ELR (cell line): ENCODE data around the gene C2CD2.

Experiments used
- DNase-seq: peaks from one replicate; pipeline ENCODE4 v3.0.0-alpha.2; 2015; ENCODE audit warnings: low read depth

The C2CD2 gene

DNA sequence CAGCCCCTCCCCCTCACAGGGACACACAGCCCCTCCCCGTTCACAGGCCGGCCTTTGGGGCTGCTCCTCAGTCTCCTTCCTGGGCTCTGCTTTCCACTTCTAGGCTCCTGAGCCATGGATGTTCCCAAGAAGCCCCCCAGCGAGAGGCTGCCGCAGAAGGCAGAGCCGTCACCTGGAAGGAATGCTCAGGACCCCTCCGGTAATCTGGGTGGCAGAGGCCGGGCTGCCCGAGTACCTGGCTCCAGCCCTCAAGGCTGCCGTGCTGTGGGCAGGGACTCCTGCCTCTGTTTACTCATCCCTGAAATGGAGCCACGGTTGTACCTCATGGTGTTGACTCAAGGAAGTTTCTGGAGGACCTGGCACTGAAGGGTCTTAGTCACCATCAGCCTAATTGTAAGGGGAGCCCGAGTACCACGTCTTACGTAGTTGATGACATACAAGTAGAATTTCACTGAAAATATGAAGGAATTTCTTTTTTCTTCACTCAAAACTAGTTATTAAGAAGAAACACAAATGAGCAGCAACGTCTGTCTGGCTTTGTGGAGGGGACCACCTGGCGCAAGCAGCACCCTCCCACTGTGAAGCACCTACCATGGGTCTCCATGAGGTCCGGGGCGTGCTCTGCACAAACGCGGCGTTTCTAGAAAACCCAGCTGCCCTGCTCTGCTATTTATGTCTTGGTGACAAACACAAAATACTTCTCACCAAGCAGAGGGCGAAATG lies 108.3 kb downstream of the C2CD2 start:
- peak; percentile 14 for DNase-seq

DNA sequence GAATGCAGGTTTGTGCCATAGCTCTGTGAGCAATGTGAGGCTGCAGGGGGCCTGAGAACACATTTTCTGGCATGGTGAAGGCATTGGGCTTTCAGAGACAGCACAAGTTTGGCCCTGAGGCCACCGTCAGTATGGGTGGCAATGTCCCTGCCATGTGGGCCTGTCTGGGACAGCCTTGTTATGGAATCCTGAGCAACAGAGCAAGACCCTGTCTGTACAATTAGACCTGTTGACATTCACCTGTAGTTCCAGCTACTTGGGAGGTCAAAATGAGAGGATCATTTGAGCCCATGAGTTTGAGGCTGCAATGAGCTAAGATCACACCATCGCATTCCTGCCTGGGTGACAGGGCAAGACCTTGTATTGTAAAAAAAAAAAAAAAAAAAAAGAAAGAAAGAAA lies 110.2 kb downstream of the C2CD2 start:
- DNase-seq, result no peak

DNA sequence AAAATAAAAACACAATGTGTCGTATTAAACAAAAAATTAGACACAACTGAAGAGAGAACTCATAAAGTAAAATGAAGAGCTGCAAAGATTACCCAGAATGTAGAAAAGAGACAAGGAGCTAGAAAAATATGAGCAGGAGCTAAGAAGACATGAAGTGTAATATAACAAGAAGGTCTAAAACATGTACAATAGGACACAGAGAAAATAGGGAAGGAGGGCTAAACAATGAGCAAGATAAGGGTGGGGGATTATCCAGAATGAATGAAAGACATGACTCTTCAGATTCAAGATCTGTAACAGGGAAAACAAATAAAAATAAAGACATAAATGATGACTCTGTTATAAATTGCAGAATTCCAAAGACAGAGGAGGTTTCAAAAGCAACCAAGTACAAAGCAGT lies 112.9 kb downstream of the C2CD2 start:
- DNase-seq, result no peak

DNA sequence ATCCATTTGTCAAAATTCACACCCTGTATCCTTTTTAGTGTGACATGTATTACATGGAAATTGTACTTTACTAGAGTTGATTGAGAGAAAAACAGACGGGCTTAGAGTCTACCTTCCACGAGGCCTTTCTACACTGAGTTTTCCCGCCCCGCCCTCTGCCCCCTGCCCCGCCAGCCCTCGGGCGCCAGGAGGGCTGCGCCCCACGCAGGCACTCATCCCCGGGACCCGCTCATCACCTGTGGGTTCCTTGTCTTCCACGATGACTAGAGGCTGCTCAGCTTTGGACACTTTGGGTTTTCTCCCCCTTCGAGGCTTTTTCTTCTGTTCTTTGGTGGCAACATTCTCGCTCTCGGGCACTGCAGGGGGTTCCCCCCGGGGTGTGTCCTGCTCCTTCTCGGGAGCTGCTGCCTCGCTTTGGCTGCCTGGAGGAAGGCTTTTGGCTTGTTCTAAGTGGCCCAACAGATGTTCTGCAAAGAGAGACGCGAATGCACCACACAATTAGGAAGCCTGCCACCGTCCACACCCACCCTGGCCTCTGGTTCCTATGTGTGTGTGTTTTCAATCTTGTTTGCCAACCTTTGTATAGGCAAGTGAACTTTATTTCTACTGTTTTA lies 114.3 kb downstream of the C2CD2 start:
- DNase-seq, result no peak

DNA sequence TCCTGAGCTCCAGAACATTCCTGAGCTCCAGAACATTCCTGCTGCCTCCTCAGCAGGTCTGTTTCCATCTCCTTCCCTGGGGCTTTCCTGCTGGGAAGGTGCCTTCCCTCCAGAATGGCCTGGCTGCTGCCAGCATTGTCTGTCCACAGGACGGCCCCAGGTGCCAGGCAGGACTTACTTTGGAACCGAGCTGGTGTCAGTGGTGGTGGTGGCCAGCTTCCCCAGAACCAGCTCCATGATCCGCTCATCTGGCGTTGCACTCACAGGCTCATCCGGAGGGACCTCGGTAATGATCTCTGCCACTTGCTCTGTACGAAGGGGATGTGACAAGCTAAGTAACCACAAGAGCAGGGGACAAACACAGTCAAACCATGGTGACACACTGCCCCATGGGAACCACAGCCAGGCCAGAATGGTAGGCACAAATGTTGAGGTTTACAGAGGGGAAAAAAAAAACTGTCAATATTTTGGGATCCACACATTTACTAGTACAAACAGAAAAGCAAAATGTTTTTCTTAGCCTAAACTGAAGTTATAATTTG lies 116.0 kb downstream of the C2CD2 start:
- DNase-seq, result no peak

DNA sequence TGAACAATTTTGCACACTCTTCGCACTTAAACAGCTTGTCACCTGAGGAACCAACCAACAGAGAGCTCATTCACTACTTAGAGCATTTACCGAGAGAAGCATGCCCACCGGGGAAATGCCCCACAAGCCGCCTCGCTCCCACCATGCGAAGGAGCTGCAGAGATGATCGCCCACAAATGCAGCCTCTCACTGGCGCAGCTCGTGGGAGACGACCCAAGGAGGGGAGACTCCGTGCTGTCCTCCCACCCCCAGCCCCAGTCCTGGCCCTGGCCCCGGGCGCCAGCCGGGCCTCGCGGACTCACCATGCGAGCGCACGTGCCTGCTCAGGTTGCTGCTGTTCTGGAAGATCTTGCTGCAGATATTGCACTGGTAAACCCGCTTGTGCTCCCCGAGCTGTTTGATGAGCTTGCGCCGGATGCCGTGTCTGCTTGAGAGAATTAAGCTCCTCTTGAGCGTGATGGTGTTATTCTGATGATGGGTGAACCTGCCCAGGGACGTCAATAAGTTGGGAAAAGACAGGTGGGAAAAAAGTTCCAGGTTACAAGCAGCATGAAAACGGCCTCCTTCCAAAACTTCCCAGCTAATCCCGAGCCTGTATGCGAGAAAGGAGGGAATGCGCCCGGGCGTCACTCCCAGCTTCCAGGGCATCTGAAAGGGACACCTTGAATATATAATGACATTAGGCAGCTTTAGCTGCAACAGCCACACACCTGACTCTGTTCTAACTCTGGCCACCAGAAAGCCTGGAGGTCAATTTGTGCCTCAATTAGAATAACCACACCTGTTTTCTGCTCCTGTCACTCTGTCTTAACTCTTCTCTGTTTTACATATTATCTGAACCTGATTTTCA lies 117.4 kb downstream of the C2CD2 start:
- no peak for DNase-seq

DNA sequence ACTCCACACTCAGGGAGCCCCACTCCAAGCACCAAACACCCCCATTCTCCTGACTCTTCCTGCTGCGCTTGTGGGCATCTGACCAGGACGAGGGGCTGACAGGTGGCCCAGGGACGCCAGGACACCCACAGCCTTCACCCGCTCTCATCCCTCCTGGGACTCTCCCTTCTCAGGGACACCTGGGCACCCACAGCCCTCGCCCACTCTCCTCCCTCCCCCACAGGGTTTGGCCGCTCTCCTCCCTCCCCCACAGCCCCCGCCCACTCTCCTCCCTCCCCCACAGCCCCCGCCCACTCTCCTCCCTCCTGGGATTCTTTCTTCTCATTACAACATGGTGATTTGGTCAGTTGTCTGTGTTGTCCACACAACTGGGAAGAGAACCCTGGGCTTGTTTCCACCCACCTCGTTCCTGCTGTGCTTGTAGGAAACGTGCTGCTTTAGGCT lies 118.1 kb downstream of the C2CD2 start:
- DNase-seq, result no peak
